GM12878 (cell line): ENCODE measurements around the gene ANKRD62.

Source experiments
- BRCA1 ChIP-seq: IDR thresholded peaks from 2 replicates; pipeline ENCODE4 v1.6.1; 2011; ENCODE audit warnings: low read depth, low read length, improper control_type of control experiment
- CHD2 ChIP-seq: IDR thresholded peaks from 2 replicates; pipeline ENCODE4 v1.6.1; 2011; ENCODE audit warnings: low read depth, low read length, improper control_type of control experiment, borderline replicate concordance
- CHD4 ChIP-seq: fragments of 200-600 bp; sonication (generic); IDR thresholded peaks from 2 replicates; pipeline ENCODE4 v1.6.1; 2016; ENCODE audit warnings: mild to moderate bottlenecking
- CTCF ChIP-seq, 3 experiments: IDR thresholded peaks in 2 of 3; conservative IDR thresholded peaks in 1 of 3; 2 replicates each; pipeline ENCODE4 v1.5.1; 2011; ENCODE audit warnings: low read depth in 3 of 3, low read length in 3 of 3, mild to moderate bottlenecking in 3 of 3, control low read depth in 2 of 3, moderate library complexity in 2 of 3, inconsistent platforms in 1 of 3, mixed read lengths in 1 of 3; ENCODE audit not compliant: control insufficient read depth in 2 of 3, insufficient read depth in 1 of 3; ENCODE audit errors: extremely low read depth in 1 of 3
- EP300 ChIP-seq, 2 experiments: fragments of 150-350 bp in 1 of 2; IDR thresholded peaks; 2 replicates each; pipeline ENCODE4 v1.6.1; 2011 to 2012; ENCODE audit warnings: low read depth in 2 of 2, low read length in 2 of 2, borderline replicate concordance in 1 of 2, improper control_type of control experiment in 1 of 2, inconsistent platforms in 1 of 2; ENCODE audit not compliant: control insufficient read depth in 1 of 2
- MYC ChIP-seq: IDR thresholded peaks from 2 replicates; pipeline ENCODE4 v1.6.1; 2011; ENCODE audit warnings: mild to moderate bottlenecking, low read length, moderate library complexity, inconsistent platforms; ENCODE audit not compliant: insufficient read depth, insufficient replicate concordance, insufficient read length, severe bottlenecking
- RB1 ChIP-seq: fragments of 450-650 bp; formaldehyde crosslinking; IDR thresholded peaks from 2 replicates; pipeline ENCODE4 v1.6.1; 2017; ENCODE audit warnings: mild to moderate bottlenecking, borderline replicate concordance
- REST ChIP-seq: IDR thresholded peaks from 2 replicates; pipeline ENCODE4 v1.6.1; 2012; ENCODE audit warnings: mild to moderate bottlenecking, low read depth, low read length
- SRF ChIP-seq, 2 experiments: IDR thresholded peaks; 2 replicates each; pipeline ENCODE4 v1.6.1; 2011; ENCODE audit warnings: low read depth in 2 of 2, low read length in 2 of 2, mild to moderate bottlenecking in 1 of 2, moderate library complexity in 1 of 2
- TBL1XR1 ChIP-seq: IDR thresholded peaks from 2 replicates; pipeline ENCODE4 v1.6.1; 2012; ENCODE audit warnings: low read depth, low read length, improper control_type of control experiment
- ZNF274 ChIP-seq: IDR thresholded peaks from one replicate; pipeline ENCODE4 v1.8.0; 2011; ENCODE audit not compliant: insufficient read length, insufficient read depth

- TF ChIP-seq TBL1XR1: no peak
- TF ChIP-seq MYC: no peak
- no peak for TF ChIP-seq CTCF (IDR thresholded peaks at IDR 0.05 in 2 of 3, conservative IDR thresholded peaks at IDR 0.05 in 1 of 3; ENCODE audit: control insufficient read depth in 2 of 3, extremely low read depth in 1 of 3, insufficient read depth in 1 of 3, low read depth in 3 of 3, low read length in 3 of 3)
- TF ChIP-seq BRCA1: no peak
- TF ChIP-seq CHD4: no peak
- TF ChIP-seq CHD2: no peak
- TF ChIP-seq EP300 (IDR thresholded peaks at IDR 0.05; ENCODE audit: borderline replicate concordance in 1 of 2, control insufficient read depth in 1 of 2, low read depth in 2 of 2, low read length in 2 of 2): no peak
- TF ChIP-seq REST: no peak
- no peak for TF ChIP-seq SRF (IDR thresholded peaks at IDR 0.05; ENCODE audit: low read depth in 2 of 2, low read length in 2 of 2)
- no peak for TF ChIP-seq ZNF274
- TF ChIP-seq RB1: no peak
Measured at GRCh38 chr18:12059334-12060181, 34.1 kb upstream of the ANKRD62 start.
